OCI-LY3 (cell line): Measurements from ENCODE around the gene COL27A1.

Experiments
- CTCF ChIP-seq: fragments of 200-600, 300-600 bp; sonication (generic); IDR thresholded peaks from 2 replicates; pipeline ENCODE4 v1.5.1; 2014; ENCODE audit warnings: antibody characterized with exemption, low read length, low read depth
- EZH2phosphoT487 ChIP-seq: fragments of 200-600 bp; shearing (Covaris generic); IDR thresholded peaks from 2 replicates; pipeline ENCODE4 v1.6.1; 2018; ENCODE audit warnings: antibody characterized with exemption, mixed run types, low read depth

GRCh38 chr9:114285166-114285867, 130.0 kb downstream of the COL27A1 start:
- no peak for TF ChIP-seq CTCF
- TF ChIP-seq EZH2phosphoT487, result no peak
